B cell (primary cell): ENCODE results near the gene CDC14A. TPM values are rescaled to one million over a fixed set of nuclear protein-coding genes. Genes with fewer than 3 reads are reported as not detected.

Source experiments
- ATAC-seq: fragments of 200-7000 bp; cut with Tn5 transposase; one replicate; pipeline ENCODE4 v1.10.0; 2021; ENCODE audit warnings: low read depth, mild to moderate bottlenecking, moderate number of reproducible peaks, moderate library complexity
- CTCF ChIA-PET: fragments of 350-600 bp; sonication (Branson Sonifier 250); formaldehyde crosslinking; loops from one replicate; lab custom pipeline; 2021; ENCODE audit warnings: antibody characterized with exemption, inconsistent platforms; lab: Charles Lee
- POLR2A ChIA-PET: fragments of 350-600 bp; sonication (Branson Sonifier 250); formaldehyde crosslinking; loops from one replicate; lab custom pipeline; 2021; ENCODE audit warnings: antibody characterized with exemption; lab: Charles Lee
- DNase-seq: peaks from one replicate; pipeline ENCODE4 v3.0.0; 2013
- H2AFZ ChIP-seq: 2 replicates; pipeline ENCODE4 v1.6.1; 2012; ENCODE audit warnings: mild to moderate bottlenecking, low read depth, low read length; ENCODE audit not compliant: insufficient read depth, poor library complexity, severe bottlenecking
- H3K27ac ChIP-seq, 2 donors: 1 replicate in 1 of 2; 2 replicates in 1 of 2; pipeline ENCODE4 v1.5.1; 2012 to 2013; ENCODE audit warnings: low read length in 2 of 2, mild to moderate bottlenecking in 2 of 2, moderate library complexity in 1 of 2
- H3K27me3 ChIP-seq, 4 experiments: fragments of 200-600 bp in 1 of 4; sonication (generic) in 1 of 4; replicated peaks in 1 of 4; 1 replicate in 2 of 4; 2 replicates in 2 of 4; pipeline versions ENCODE4 v1.6.1 to v1.7.0; 2013 to 2016; ENCODE audit warnings: low read length in 3 of 4, mild to moderate bottlenecking in 2 of 4, mixed read lengths in 1 of 4, moderate library complexity in 1 of 4; ENCODE audit not compliant: insufficient read depth in 4 of 4, control insufficient read depth in 3 of 4; ENCODE audit errors: control extremely low read depth in 1 of 4
- H3K36me3 ChIP-seq, 2 experiments: replicated peaks in 1 of 2; 1 replicate in 1 of 2; 2 replicates in 1 of 2; pipeline versions ENCODE4 v1.6.1 to v1.7.1; 2013; ENCODE audit warnings: low read length in 1 of 2; ENCODE audit not compliant: insufficient read depth in 2 of 2, control insufficient read depth in 1 of 2; ENCODE audit errors: control extremely low read depth in 1 of 2, extremely low read depth in 1 of 2
- H3K4me1 ChIP-seq, 2 donors: fragments of 200-600 bp in 1 of 2; sonication (generic) in 1 of 2; 1 replicate in 1 of 2; 2 replicates in 1 of 2; pipeline versions ENCODE4 v1.5.1 to v1.6.1; 2013 to 2017; ENCODE audit warnings: low read length in 2 of 2; ENCODE audit not compliant: control insufficient read depth in 2 of 2, insufficient read depth in 2 of 2
- H3K4me2 ChIP-seq: replicated peaks from 2 replicates; pipeline ENCODE3; 2012; ENCODE audit warnings: mild to moderate bottlenecking, low read depth, low read length; ENCODE audit not compliant: poor library complexity, severe bottlenecking
- H3K4me3 ChIP-seq, 5 experiments: fragments of 200-600 bp in 1 of 5; sonication (generic) in 1 of 5; 1 replicate in 3 of 5; 2 replicates in 2 of 5; pipeline versions ENCODE4 v1.5.1 to v1.7.0; 2011 to 2016; ENCODE audit warnings: low read length in 4 of 5, mild to moderate bottlenecking in 4 of 5, low read depth in 2 of 5, control low read depth in 1 of 5, moderate library complexity in 1 of 5; ENCODE audit not compliant: insufficient read depth in 1 of 5; ENCODE audit errors: control extremely low read depth in 1 of 5, extremely low read depth in 1 of 5
- H3K79me2 ChIP-seq: fragments of 200-600 bp; sonication (generic); one replicate; pipeline ENCODE4 v1.6.0; 2016; ENCODE audit warnings: low read length; ENCODE audit not compliant: control insufficient read depth, insufficient read depth
- H3K9ac ChIP-seq: fragments of 200-600 bp; sonication (generic); 2 replicates; pipeline ENCODE4 v1.6.1; 2017; ENCODE audit warnings: mild to moderate bottlenecking, low read length, moderate library complexity
- H3K9me3 ChIP-seq, 3 donors: one replicate each; pipeline versions ENCODE4 v1.6.1 to v1.7.1; 2013; ENCODE audit warnings: low read length in 2 of 3; ENCODE audit not compliant: control insufficient read depth in 2 of 3, insufficient read depth in 1 of 3; ENCODE audit errors: control extremely low read depth in 1 of 3
- H4K20me1 ChIP-seq: 2 replicates; pipeline ENCODE4 v1.6.0; 2012; ENCODE audit warnings: mild to moderate bottlenecking, low read length; ENCODE audit not compliant: insufficient read depth, control insufficient read depth, poor library complexity, severe bottlenecking
- H3K27ac Mint-ChIP-seq: one replicate; pipeline ENCODE4 v1.8.0; 2021; ENCODE audit warnings: mixed read lengths
- H3K27me3 Mint-ChIP-seq: one replicate; pipeline ENCODE4 v1.8.0; 2021; ENCODE audit warnings: mixed read lengths
- H3K4me1 Mint-ChIP-seq: one replicate; pipeline ENCODE4 v1.8.0; 2021; ENCODE audit warnings: mixed read lengths
- H3K4me3 Mint-ChIP-seq: one replicate; pipeline ENCODE4 v1.8.0; 2021; ENCODE audit warnings: mixed read lengths
- H3K9me3 Mint-ChIP-seq: one replicate; pipeline ENCODE4 v1.8.0; 2022; ENCODE audit warnings: mixed read lengths; ENCODE audit not compliant: insufficient read depth
- WGBS: methylation state at CpG from one replicate; pipeline ENCODE4 v1.1.5; 2013; ENCODE audit warnings: missing lambda C conversion rate; ENCODE audit not compliant: insufficient coverage; 5-methylcytosine and 5-hydroxymethylcytosine counted together
- intact Hi-C: fragments of 100-400 bp; cut with micrococcal nuclease; formaldehyde crosslinking; loops from one replicate; pipeline ENCODE4 v1.10.0; 2022
- polyA plus RNA-seq: library from polyadenylated mRNA; depleted of rRNA; stranded (reverse); fragments of >200 nt; gene quantifications from 2 replicates; pipeline ENCODE4 v1.2.3, GENCODE V29; 2012
- total RNA-seq, 2 donors: library from RNA; stranded (reverse); fragments of 120-200 nt in 1 of 2; gene quantifications; 1 replicate in 1 of 2; 2 replicates in 1 of 2; pipeline versions ENCODE4 v1.2.3 to v1.2.4, GENCODE V29; 2013 to 2022
- TF ChIP-seq, protein P1 (sequence below): fragments of 200-600 bp; IDR thresholded peaks from one replicate; pipeline ENCODE4 v1.8.0; 2022; ENCODE audit warnings: antibody characterized with exemption, mild to moderate bottlenecking

Gene CDC14A
- total and polyA plus RNA-seq, 2 donors (not counting 1 experiment from before 2014, with no cell fraction given): 6.1 to 41.7 TPM

DNA sequence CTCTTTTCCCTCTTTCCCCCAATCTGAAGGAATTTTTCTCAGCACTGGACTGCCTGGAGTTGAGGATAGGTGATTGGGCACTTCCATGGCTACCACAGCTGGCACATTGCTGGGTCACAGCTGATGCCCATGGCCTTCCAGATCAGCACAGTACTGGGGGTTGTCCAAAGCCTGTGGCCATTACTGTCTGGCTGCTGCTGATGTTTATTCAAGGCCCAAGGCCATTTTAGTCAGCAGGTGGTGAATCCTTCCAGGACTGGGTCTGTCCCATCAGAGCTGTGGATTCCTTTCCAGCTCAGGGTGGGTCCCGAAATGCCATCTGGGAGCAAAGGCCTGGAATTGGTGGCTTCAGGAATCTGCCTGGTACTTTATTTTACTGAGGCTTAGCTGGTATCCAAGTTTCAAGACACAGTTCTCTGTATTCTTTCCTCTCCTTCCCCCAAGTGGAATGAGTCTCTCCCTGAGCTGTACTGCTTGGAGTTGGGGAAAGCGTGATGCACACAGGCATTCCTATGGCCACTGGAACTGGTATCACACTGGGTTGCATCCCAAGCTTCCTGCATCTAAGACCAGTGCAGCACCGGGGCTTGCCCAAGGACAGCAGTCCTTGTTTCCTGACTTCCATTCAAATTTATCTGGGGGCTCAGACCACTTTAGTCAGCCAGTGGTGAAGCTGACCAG lies 204.8 kb downstream of the CDC14A start:
- TF ChIP-seq, protein P1, sequence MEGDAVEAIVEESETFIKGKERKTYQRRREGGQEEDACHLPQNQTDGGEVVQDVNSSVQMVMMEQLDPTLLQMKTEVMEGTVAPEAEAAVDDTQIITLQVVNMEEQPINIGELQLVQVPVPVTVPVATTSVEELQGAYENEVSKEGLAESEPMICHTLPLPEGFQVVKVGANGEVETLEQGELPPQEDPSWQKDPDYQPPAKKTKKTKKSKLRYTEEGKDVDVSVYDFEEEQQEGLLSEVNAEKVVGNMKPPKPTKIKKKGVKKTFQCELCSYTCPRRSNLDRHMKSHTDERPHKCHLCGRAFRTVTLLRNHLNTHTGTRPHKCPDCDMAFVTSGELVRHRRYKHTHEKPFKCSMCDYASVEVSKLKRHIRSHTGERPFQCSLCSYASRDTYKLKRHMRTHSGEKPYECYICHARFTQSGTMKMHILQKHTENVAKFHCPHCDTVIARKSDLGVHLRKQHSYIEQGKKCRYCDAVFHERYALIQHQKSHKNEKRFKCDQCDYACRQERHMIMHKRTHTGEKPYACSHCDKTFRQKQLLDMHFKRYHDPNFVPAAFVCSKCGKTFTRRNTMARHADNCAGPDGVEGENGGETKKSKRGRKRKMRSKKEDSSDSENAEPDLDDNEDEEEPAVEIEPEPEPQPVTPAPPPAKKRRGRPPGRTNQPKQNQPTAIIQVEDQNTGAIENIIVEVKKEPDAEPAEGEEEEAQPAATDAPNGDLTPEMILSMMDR: no peak
- WGBS: 87% methylated on average over 2 of the region's 3 CpGs
- no peak overlapping the region for H3K27ac Mint-ChIP-seq
- ChIA-PET POLR2A (no interaction called here), CTCF (no interaction called here)
- H3K9me3 ChIP-seq: peaks cover 0 to 18% (median 9%) of the 10 kb centered on the region in 3 donors
- no peak overlapping the region for H3K4me2 ChIP-seq
- no peaks in the 10 kb centered on the region for H4K20me1 ChIP-seq
- peaks cover 0 to 3% (median 0%) of the 10 kb centered on the region in 4 experiments for H3K27me3 ChIP-seq
- no peak overlapping the region for H3K4me3 Mint-ChIP-seq
- no peaks in the 10 kb centered on the region for H3K79me2 ChIP-seq
- peaks cover 15% of the 10 kb centered on the region for H3K9me3 Mint-ChIP-seq
- H3K4me1 Mint-ChIP-seq: no peaks in the 10 kb centered on the region
- H3K27ac ChIP-seq: no peak overlapping the region
- no peak overlapping the region for H3K9ac ChIP-seq
- ATAC-seq: no peak
- intact Hi-C loops: no loop called here
- H3K36me3 ChIP-seq: no peaks in the 10 kb centered on the region
- DNase-seq: no peak
- H3K4me1 ChIP-seq: no peaks in the 10 kb centered on the region
- H3K27me3 Mint-ChIP-seq: peaks cover 11% of the 10 kb centered on the region
- no peak overlapping the region for H2AFZ ChIP-seq
- H3K4me3 ChIP-seq: no peak overlapping the region

GRCh38 chr1:100557606-100557953 lies 205.3 kb downstream of the CDC14A start:
- DNase-seq: no peak
- Histone ChIP-seq H3K36me3 (no peaks in the 10 kb centered on the region), H3K79me2 (no peaks in the 10 kb centered on the region), H3K9ac (no peak overlapping the region), H3K4me3 (no peak overlapping the region), H3K27me3 (peaks cover 0 to 3% (median under 1%) of the 10 kb centered on the region in 4 experiments), H2AFZ (no peak overlapping the region), H3K4me1 (no peaks in the 10 kb centered on the region), H3K9me3 (peaks cover 0 to 18% (median 9%) of the 10 kb centered on the region in 3 donors), H4K20me1 (no peaks in the 10 kb centered on the region), H3K4me2 (no peak overlapping the region), H3K27ac (no peak overlapping the region)
- no peaks in the 10 kb centered on the region for H3K4me1 Mint-ChIP-seq
- ChIA-PET POLR2A (no interaction called here), CTCF (no interaction called here)
- peaks cover 11% of the 10 kb centered on the region for H3K27me3 Mint-ChIP-seq
- H3K9me3 Mint-ChIP-seq: peaks cover 10% of the 10 kb centered on the region
- TF ChIP-seq, protein P1: no peak
- H3K27ac Mint-ChIP-seq: no peak overlapping the region
- intact Hi-C loops: no loop called here
- no peak for ATAC-seq
- no peak overlapping the region for H3K4me3 Mint-ChIP-seq
